HG03558 (cell line): ENCODE data around the gene CELA3A.

Experiments
- ATAC-seq: cut with Tn5 transposase; IDR thresholded peaks from one replicate; pipeline ENCODE4 v1.9.1; 2021; ENCODE audit warnings: moderate number of reproducible peaks; ENCODE audit not compliant: unreplicated experiment; ENCODE audit errors: extremely low read depth

CELA3A gene

GRCh38 chr1:22045604-22046228 is 44.3 kb downstream of the CELA3A start:
- ATAC-seq: no peak

- ATAC-seq: no peak
These were observed 47.1 kb downstream of the CELA3A start for GRCh38 chr1:22048351-22049192.

- ATAC-seq: no peak
These were observed 48.9 kb downstream of the CELA3A start for GRCh38 chr1:22050330-22050729.

- ATAC-seq: no peak
These were observed 50.2 kb downstream of the CELA3A start for GRCh38 chr1:22051607-22052114.

- ATAC-seq: no peak
These were observed 50.9 kb downstream of the CELA3A start, which contains the start of gene CDC42 for GRCh38 chr1:22052115-22053016. CDC42 (plus strand) TSS chr1:22052709; CDS start chr1:22078479, 25,770 bp downstream.

- ATAC-seq: no peak
These were observed 51.8 kb downstream of the CELA3A start for GRCh38 chr1:22053017-22053860.

GRCh38 chr1:22053861-22054770 is 52.7 kb downstream of the CELA3A start:
- no peak for ATAC-seq

- ATAC-seq: no peak
These were observed 54.0 kb downstream of the CELA3A start for GRCh38 chr1:22055463-22055862.

- ATAC-seq: no peak
These were observed 54.6 kb downstream of the CELA3A start for GRCh38 chr1:22056043-22056442.

- ATAC-seq: no peak
These were observed 55.5 kb downstream of the CELA3A start for GRCh38 chr1:22056936-22057335.

GRCh38 chr1:22057861-22058260 is 56.4 kb downstream of the CELA3A start:
- no peak for ATAC-seq
